ENCODE data around the gene GLIS1.
"Not testable (repeated sequence)": the region's sequence is repeated elsewhere in the genome, so short reads cannot be mapped to it uniquely, and the experiment has no call there.

The GLIS1 gene

GRCh38 chr1:53739109-53739681 is at the start of gene GLIS1:
Gene GLIS1 (minus strand): TSS chr1:53739164. CDS start chr1:53738064, 1,100 bp downstream.
- DNase-seq (ENCODE audit: low spot score), result peak; percentile 77

GRCh38 chr1:53787655-53788054 is 48.7 kb upstream of the GLIS1 start:
- DNase-seq (ENCODE audit: low spot score), result no peak

GRCh38 chr1:53783056-53783455 is 44.1 kb upstream of the GLIS1 start:
- no peak for DNase-seq (ENCODE audit: low spot score)

DNA sequence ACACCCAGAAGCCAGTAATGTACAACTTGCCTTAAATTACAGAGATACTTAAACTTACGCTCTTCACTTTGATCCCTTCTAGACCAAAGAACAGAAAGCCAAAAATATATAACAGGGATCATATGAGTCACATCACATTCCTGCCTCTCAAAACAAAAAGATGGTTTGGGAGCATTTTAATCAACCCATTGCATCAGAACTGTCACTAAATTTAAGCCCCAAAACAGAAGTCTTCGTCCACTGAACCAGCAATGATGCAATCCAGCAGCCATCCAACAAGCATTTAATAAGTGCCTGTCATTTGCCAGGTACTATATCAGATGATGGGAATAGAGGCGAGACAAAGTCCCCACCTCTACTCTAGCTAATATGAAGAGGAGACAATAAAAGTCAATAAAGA is 42.7 kb upstream of the GLIS1 start:
- no peak for DNase-seq (ENCODE audit: low spot score)

DNA sequence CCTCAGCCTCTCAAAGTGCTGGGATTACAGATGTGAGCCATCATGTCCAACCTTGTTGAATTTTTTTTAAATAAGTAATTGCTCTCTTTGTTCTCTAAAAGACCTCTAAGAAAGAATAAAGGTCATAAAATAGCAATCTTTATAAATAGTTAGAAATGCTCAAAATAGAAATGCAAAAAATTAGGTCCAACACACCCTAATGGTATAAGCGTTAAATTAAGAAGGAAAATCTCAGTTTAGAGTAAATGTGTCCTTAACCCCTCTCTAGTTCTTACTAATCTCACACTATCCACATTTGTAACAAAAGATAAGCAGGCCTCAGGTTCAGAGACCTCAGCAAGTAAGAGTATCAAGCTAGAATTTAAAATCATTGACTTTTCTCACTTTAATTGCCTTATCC is 38.3 kb upstream of the GLIS1 start:
- DNase-seq (ENCODE audit: low spot score), result no peak

GRCh38 chr1:53771648-53772047 is 32.7 kb upstream of the GLIS1 start:
- DNase-seq (ENCODE audit: low spot score), result no peak

GRCh38 chr1:53769780-53770179 is 30.8 kb upstream of the GLIS1 start:
- no peak for DNase-seq (ENCODE audit: low spot score)

- no peak for DNase-seq (ENCODE audit: low spot score)
Observed at GRCh38 chr1:53769184-53769583, 30.2 kb upstream of the GLIS1 start.

GRCh38 chr1:53766831-53767405 is 28.0 kb upstream of the GLIS1 start:
- peak; percentile 9 for DNase-seq (ENCODE audit: low spot score)

GRCh38 chr1:53766194-53766742 is 27.3 kb upstream of the GLIS1 start:
- DNase-seq (ENCODE audit: low spot score), result no peak

- peak; percentile 74 for DNase-seq (ENCODE audit: low spot score)
Observed at GRCh38 chr1:53765657-53766056, 26.7 kb upstream of the GLIS1 start.

GRCh38 chr1:53763911-53764310 is 24.9 kb upstream of the GLIS1 start:
- no peak for DNase-seq (ENCODE audit: low spot score)

DNA sequence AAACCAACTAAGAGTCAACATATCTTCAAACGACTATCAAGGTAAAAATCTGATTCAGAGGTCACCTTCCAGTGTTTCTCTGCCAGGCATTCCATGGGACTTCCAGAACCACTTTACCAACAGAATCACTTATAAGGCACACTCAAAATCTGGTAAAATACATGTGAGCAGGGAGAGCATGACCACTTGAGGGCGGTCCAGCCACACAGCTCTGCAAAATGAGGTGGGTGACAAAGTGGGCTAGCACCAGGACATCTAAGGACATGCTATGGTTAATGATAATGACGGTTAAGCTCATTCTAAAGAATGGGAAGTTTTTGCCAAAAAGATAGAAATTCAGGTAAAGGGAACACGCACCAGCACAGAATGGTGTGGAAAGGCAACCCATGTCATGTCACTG is 24.5 kb upstream of the GLIS1 start:
- DNase-seq (ENCODE audit: low spot score), result no peak

GRCh38 chr1:53760497-53760896 is 21.5 kb upstream of the GLIS1 start:
- not testable (repeated sequence) for DNase-seq (ENCODE audit: low spot score)

- no peak for DNase-seq (ENCODE audit: low spot score)
Observed at GRCh38 chr1:53755874-53756273, 16.9 kb upstream of the GLIS1 start.

GRCh38 chr1:53754484-53755312 is 15.7 kb upstream of the GLIS1 start:
- no peak for DNase-seq (ENCODE audit: low spot score)

DNA sequence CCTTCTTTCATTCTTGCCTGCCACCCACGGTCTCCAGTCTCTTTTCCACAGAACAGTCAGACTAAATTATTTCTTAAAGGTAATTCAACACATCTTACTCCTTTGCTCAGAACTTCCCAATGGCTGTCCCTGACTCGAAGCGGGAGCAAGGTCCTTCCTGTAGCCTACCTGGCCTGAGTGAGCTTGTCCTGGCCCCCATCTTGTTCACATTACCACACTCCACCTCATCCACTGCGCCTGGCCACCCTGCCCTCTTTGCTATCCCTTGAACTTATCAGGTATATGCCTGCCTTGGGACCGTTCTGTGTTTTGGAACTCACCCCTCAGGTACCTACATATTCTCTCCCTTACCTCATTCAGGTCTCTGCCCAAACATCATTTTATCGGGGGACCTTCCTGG is 13.3 kb upstream of the GLIS1 start:
- DNase-seq (ENCODE audit: low spot score), result no peak

DNA sequence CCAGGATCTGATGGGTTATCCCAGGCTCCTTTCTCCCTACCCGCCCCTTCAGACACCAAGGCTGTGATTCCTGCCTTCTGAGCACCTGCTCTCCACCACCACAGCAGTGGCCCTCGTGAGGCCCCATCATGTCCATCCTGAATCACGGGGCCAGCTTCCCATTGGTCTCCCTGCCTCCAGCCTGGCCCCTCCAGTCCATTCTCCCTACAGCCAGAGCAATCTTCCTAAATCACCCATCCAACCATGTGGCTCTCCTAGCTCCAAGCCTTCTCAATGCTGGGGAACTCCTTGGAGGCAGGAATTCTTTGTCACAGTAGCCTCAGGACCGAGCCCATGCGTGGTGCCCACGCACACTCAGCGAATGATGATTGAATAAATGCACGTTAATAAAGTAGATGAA is 8.9 kb upstream of the GLIS1 start:
- DNase-seq (ENCODE audit: low spot score), result no peak

DNA sequence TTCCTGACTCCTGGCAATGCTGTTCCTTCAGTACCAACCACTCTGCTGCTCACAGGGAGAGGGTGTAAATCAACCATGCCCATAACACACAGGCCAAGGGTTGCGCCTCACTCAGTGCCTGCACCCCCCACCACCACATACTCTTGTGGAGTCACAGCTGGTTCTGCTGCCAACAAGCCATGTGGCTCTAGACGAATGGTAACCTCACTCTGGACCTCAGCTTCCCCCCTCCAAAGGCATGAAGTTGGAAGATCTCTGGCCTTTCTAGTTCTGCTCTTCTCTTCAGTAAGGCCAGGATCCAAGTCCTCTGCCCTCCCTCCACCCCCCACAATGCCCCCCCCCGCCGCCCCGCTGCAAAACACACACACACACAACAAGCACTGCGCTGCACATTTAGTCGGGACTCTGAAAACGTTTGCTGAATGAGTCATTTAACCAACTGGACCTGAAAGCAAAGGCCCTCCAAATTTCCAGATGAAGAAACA is 1.7 kb upstream of the GLIS1 start:
- no peak for DNase-seq (ENCODE audit: low spot score)

DNA sequence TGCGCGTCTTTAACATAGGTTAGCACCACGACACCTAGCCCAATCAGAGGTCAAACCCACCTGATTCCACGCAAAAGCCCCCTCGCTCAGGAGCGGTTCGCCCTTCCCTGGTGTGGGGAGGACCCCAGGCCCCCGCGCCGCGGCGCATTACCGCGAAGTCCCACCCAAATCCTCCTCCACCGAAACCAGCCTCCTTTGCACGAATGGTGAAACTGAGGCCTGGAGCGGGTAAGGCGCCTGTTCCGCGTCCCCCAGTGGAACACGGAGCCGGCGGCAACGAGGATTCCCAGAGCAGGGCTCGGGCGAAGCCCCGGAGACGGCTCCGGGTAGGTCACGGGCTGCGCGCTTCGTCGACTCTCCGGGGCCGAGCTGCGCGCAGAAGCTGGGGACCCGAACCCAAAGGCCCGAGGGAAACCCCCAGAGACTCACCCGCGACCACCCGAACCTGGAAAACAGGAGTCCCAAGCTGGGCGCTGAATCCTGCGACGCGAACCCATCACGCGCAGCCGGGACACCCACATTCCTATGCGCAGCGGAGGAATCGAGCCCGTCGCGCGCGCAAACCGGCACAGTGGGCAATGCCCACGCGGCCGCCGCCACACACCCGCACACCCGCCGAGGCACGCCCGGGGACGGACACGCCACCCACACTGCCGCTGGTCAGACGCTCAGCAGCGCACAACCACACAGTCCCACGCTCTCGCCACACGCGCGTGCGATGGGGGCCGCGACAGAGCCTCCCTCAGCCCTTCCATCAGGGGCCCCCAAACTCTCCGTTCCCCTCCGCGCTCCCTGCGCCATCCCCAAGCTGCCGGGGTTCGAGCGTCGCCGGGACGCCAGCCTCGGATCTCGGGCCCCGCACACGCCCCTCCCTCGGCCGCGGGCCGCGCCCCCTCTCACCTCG is 507 bp downstream of the GLIS1 start:
- no peak for DNase-seq (ENCODE audit: low spot score)

DNA sequence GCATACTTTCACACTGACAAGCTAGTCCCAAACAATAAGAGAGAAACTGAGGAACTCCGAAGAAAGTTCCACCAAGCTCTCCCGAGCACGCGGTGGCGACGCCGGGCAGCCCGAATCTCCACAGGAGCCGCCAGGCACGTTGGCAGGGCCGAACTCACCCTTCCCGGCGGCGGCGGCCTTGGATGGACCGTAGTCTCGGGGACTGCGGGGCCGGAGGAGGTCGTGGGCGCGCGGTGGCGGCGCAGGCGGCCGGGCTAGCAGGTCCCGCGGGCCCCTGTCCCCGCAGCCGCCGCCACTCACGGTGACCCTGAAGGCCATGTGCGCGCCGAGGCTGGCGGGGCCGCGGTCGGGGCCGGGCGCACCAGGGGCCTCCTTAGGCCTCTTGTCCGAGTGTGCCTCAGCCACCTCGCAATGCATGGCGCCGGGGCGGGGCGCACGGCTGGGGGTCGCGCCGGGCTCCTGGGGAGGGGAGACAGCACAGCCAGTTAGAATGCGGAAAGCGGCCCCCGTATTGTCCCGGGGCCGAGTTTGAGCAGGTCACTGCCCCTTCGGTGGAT is 1.2 kb downstream of the GLIS1 start:
- no peak for DNase-seq (ENCODE audit: low spot score)

GRCh38 chr1:53736290-53736689 is 2.7 kb downstream of the GLIS1 start:
- DNase-seq (ENCODE audit: low spot score), result no peak
